ENCODE results near the gene EPB41.

The EPB41 gene

GRCh38 chr1:28893403-28894102 is 20.8 kb upstream of the EPB41 start:
- H3K36me3 ChIP-seq (ENCODE audit: control insufficient read depth, insufficient read depth, low read length): no peaks in the 10 kb centered on the region
- H3K27me3 ChIP-seq (ENCODE audit: control insufficient read depth, insufficient read depth, low read length): no peaks in the 10 kb centered on the region
- no peak overlapping the region for H3K4me3 ChIP-seq (ENCODE audit: low read depth, low read length)
- no peaks in the 10 kb centered on the region for H3K9me3 ChIP-seq (ENCODE audit: control insufficient read depth, insufficient read depth, low read length)
- peaks cover 3% of the 10 kb centered on the region; the same call in 1 of the 2 replicates for H3K4me1 ChIP-seq (ENCODE audit: control insufficient read depth, insufficient read depth, low read length)
- H3K27ac ChIP-seq (ENCODE audit: low read depth, low read length): no peak overlapping the region
- H3K9ac ChIP-seq (ENCODE audit: low read depth, low read length): no peak overlapping the region

DNA sequence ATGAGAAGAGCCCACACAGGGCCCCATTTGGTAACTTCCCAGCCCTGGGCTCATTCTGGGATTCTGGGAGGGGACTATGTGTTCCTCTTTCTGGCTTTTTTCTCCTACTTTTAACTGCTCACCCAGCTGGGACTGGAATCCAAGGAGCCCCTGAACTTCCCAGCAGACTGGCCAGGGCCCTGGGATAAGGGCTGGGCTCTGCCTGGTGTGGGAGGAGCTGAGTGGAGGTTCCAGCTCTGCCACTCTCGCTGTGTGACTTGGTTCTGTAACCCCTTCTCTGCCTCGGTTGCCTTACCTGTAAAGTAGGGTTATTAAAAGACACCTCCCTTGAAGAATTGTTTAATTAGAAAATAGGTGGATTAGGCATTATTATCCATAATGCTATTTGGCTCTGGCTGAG is 19.6 kb upstream of the EPB41 start:
- Histone ChIP-seq H3K4me3 (ENCODE audit: low read depth, low read length) (no peak overlapping the region), H3K27ac (ENCODE audit: low read depth, low read length) (no peak overlapping the region), H3K9me3 (ENCODE audit: control insufficient read depth, insufficient read depth, low read length) (no peaks in the 10 kb centered on the region), H3K27me3 (ENCODE audit: control insufficient read depth, insufficient read depth, low read length) (no peaks in the 10 kb centered on the region), H3K9ac (ENCODE audit: low read depth, low read length) (no peak overlapping the region), H3K36me3 (ENCODE audit: control insufficient read depth, insufficient read depth, low read length) (no peaks in the 10 kb centered on the region), H3K4me1 (ENCODE audit: control insufficient read depth, insufficient read depth, low read length) (peaks cover 3% of the 10 kb centered on the region; the same call in 1 of the 2 replicates)

DNA sequence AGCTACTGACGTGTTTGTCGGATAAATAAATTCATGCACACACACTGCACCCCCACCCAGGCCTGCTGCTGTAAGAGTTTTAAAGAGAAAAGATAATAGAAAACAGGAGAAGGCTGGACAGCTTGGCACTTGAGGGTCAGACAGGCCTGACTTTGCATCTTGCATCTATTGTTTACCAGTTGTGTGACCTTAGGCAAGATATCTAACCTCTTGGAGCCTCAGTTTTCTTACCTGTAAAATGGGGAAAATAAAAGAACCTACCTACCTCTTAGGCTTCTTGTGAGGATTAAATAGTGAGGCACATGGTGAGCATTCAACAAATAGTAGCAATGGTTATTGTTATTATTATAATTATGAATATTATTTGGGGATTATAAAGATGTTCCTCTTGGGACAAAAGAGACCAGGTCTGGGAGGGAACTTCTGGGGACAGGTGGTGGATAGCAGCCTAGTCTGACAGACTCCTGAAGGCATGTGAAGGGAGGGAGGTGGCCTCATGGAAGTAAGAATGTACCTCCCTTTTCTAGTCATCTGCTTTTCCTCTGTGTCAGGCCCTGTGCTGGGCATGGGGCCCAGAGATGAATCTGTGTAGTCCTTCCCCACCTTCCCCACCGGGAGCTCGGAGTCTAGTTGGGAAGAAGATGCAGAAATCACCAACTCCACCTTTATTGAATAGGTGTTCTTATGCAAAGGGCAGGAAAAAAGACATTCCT is 18.3 kb upstream of the EPB41 start:
- Histone ChIP-seq H3K36me3 (ENCODE audit: control insufficient read depth, insufficient read depth, low read length) (no peaks in the 10 kb centered on the region), H3K9me3 (ENCODE audit: control insufficient read depth, insufficient read depth, low read length) (no peaks in the 10 kb centered on the region), H3K4me1 (ENCODE audit: control insufficient read depth, insufficient read depth, low read length) (peaks cover 3% of the 10 kb centered on the region; the same call in 1 of the 2 replicates), H3K9ac (ENCODE audit: low read depth, low read length) (no peak overlapping the region), H3K27me3 (ENCODE audit: control insufficient read depth, insufficient read depth, low read length) (no peaks in the 10 kb centered on the region), H3K4me3 (ENCODE audit: low read depth, low read length) (no peak overlapping the region), H3K27ac (ENCODE audit: low read depth, low read length) (no peak overlapping the region)

DNA sequence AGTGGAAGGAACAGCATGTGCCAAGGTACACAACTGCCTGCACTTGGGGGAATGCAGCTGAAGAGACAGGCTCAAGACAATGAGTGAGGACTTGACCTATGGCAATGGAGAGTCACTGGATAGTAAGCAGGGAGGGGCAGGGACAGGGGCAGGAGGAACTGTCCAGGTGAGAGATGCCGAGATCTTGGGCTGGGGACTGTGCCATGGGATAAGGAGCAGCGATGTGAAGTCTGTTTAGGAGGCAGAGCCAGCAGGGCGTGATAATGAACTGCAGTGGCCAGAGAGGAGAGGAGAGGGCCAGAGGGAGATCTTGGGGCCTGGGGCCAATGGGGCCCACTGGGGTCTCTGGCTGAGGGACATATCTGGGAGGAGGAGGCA is 17.8 kb upstream of the EPB41 start:
- Histone ChIP-seq H3K36me3 (ENCODE audit: control insufficient read depth, insufficient read depth, low read length) (no peaks in the 10 kb centered on the region), H3K4me1 (ENCODE audit: control insufficient read depth, insufficient read depth, low read length) (peaks cover 3% of the 10 kb centered on the region; the same call in 1 of the 2 replicates), H3K27me3 (ENCODE audit: control insufficient read depth, insufficient read depth, low read length) (no peaks in the 10 kb centered on the region), H3K4me3 (ENCODE audit: low read depth, low read length) (no peak overlapping the region), H3K9ac (ENCODE audit: low read depth, low read length) (no peak overlapping the region), H3K9me3 (ENCODE audit: control insufficient read depth, insufficient read depth, low read length) (no peaks in the 10 kb centered on the region), H3K27ac (ENCODE audit: low read depth, low read length) (no peak overlapping the region)

GRCh38 chr1:28897789-28898188 is 16.6 kb upstream of the EPB41 start:
- no peak overlapping the region for H3K4me3 ChIP-seq (ENCODE audit: low read depth, low read length)
- no peak overlapping the region for H3K27ac ChIP-seq (ENCODE audit: low read depth, low read length)
- peaks cover 3% of the 10 kb centered on the region; the same call in 1 of the 2 replicates for H3K4me1 ChIP-seq (ENCODE audit: control insufficient read depth, insufficient read depth, low read length)
- no peaks in the 10 kb centered on the region for H3K27me3 ChIP-seq (ENCODE audit: control insufficient read depth, insufficient read depth, low read length)
- no peaks in the 10 kb centered on the region for H3K36me3 ChIP-seq (ENCODE audit: control insufficient read depth, insufficient read depth, low read length)
- no peak overlapping the region for H3K9ac ChIP-seq (ENCODE audit: low read depth, low read length)
- no peaks in the 10 kb centered on the region for H3K9me3 ChIP-seq (ENCODE audit: control insufficient read depth, insufficient read depth, low read length)

- H3K36me3 ChIP-seq (ENCODE audit: control insufficient read depth, insufficient read depth, low read length): no peaks in the 10 kb centered on the region
- H3K9ac ChIP-seq (ENCODE audit: low read depth, low read length): no peak overlapping the region
- no peak overlapping the region for H3K4me3 ChIP-seq (ENCODE audit: low read depth, low read length)
- H3K9me3 ChIP-seq (ENCODE audit: control insufficient read depth, insufficient read depth, low read length): no peaks in the 10 kb centered on the region
- no peak overlapping the region for H3K27ac ChIP-seq (ENCODE audit: low read depth, low read length)
- no peaks in the 10 kb centered on the region for H3K27me3 ChIP-seq (ENCODE audit: control insufficient read depth, insufficient read depth, low read length)
- peaks cover 2% of the 10 kb centered on the region; the same call in 1 of the 2 replicates for H3K4me1 ChIP-seq (ENCODE audit: control insufficient read depth, insufficient read depth, low read length)
Measured at GRCh38 chr1:28898405-28898881, 15.9 kb upstream of the EPB41 start.

DNA sequence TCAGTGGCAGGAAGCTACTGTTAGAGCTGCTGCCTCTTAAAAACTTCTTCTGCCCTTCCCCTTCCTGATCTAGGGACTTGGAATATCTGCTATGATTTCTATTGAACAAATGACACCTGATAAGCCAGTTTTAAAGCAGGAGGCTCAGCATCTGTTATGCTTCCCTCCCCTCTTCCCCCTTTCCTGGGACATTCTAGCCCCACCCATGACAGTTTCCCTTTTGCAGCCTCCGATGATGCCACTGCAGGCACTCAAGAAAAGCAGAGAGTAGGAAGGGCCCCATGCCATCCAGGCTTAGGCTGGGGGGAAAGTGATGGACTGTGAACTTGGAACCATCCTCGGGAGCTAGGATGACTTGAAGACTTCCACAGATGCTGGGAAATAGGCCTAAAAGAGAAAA is 15.1 kb upstream of the EPB41 start:
- H3K36me3 ChIP-seq (ENCODE audit: control insufficient read depth, insufficient read depth, low read length): no peaks in the 10 kb centered on the region
- H3K9ac ChIP-seq (ENCODE audit: low read depth, low read length): no peak overlapping the region
- H3K27ac ChIP-seq (ENCODE audit: low read depth, low read length): no peak overlapping the region
- H3K9me3 ChIP-seq (ENCODE audit: control insufficient read depth, insufficient read depth, low read length): no peaks in the 10 kb centered on the region
- H3K4me1 ChIP-seq (ENCODE audit: control insufficient read depth, insufficient read depth, low read length): no peaks in the 10 kb centered on the region
- H3K27me3 ChIP-seq (ENCODE audit: control insufficient read depth, insufficient read depth, low read length): no peaks in the 10 kb centered on the region
- H3K4me3 ChIP-seq (ENCODE audit: low read depth, low read length): no peak overlapping the region

DNA sequence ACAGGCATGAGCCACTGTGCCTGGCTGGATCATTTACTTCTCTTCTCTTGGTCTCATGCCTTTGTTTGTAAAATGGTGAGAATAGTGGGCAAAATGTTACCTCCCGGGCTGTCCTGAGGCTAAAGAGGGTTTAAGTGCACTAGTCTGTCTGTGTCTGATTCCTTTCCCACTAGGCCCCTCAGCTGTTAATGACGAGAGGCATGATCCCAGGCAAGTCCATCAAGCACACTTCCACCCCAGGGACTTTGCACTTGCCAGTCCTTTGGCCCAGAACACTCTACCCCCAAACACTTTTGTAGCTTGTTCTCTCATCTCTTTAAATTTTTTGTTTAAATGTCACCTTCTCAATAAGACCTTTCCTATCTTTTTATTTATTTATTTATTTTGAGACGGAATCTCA is 13.8 kb upstream of the EPB41 start:
- H3K9ac ChIP-seq (ENCODE audit: low read depth, low read length): no peak overlapping the region
- H3K27ac ChIP-seq (ENCODE audit: low read depth, low read length): no peak overlapping the region
- H3K36me3 ChIP-seq (ENCODE audit: control insufficient read depth, insufficient read depth, low read length): no peaks in the 10 kb centered on the region
- H3K4me3 ChIP-seq (ENCODE audit: low read depth, low read length): no peak overlapping the region
- H3K9me3 ChIP-seq (ENCODE audit: control insufficient read depth, insufficient read depth, low read length): no peaks in the 10 kb centered on the region
- no peaks in the 10 kb centered on the region for H3K4me1 ChIP-seq (ENCODE audit: control insufficient read depth, insufficient read depth, low read length)
- H3K27me3 ChIP-seq (ENCODE audit: control insufficient read depth, insufficient read depth, low read length): no peaks in the 10 kb centered on the region

GRCh38 chr1:28902738-28903137 is 11.6 kb upstream of the EPB41 start:
- Histone ChIP-seq H3K9ac (ENCODE audit: low read depth, low read length) (no peak overlapping the region), H3K27me3 (ENCODE audit: control insufficient read depth, insufficient read depth, low read length) (no peaks in the 10 kb centered on the region), H3K4me1 (ENCODE audit: control insufficient read depth, insufficient read depth, low read length) (no peaks in the 10 kb centered on the region), H3K9me3 (ENCODE audit: control insufficient read depth, insufficient read depth, low read length) (no peaks in the 10 kb centered on the region), H3K4me3 (ENCODE audit: low read depth, low read length) (no peak overlapping the region), H3K36me3 (ENCODE audit: control insufficient read depth, insufficient read depth, low read length) (no peaks in the 10 kb centered on the region), H3K27ac (ENCODE audit: low read depth, low read length) (no peak overlapping the region)

GRCh38 chr1:28905921-28906666 is 8.3 kb upstream of the EPB41 start:
- Histone ChIP-seq H3K4me3 (ENCODE audit: low read depth, low read length) (no peak overlapping the region), H3K27ac (ENCODE audit: low read depth, low read length) (no peak overlapping the region), H3K27me3 (ENCODE audit: control insufficient read depth, insufficient read depth, low read length) (no peaks in the 10 kb centered on the region), H3K9me3 (ENCODE audit: control insufficient read depth, insufficient read depth, low read length) (no peaks in the 10 kb centered on the region), H3K4me1 (ENCODE audit: control insufficient read depth, insufficient read depth, low read length) (no peaks in the 10 kb centered on the region), H3K9ac (ENCODE audit: low read depth, low read length) (no peak overlapping the region), H3K36me3 (ENCODE audit: control insufficient read depth, insufficient read depth, low read length) (no peaks in the 10 kb centered on the region)

GRCh38 chr1:28909198-28909597 is 5.2 kb upstream of the EPB41 start:
- H3K9me3 ChIP-seq (ENCODE audit: control insufficient read depth, insufficient read depth, low read length): no peaks in the 10 kb centered on the region
- H3K4me1 ChIP-seq (ENCODE audit: control insufficient read depth, insufficient read depth, low read length): peaks cover 6% of the 10 kb centered on the region; the same call in 1 of the 2 replicates
- no peak overlapping the region for H3K9ac ChIP-seq (ENCODE audit: low read depth, low read length)
- no peaks in the 10 kb centered on the region for H3K36me3 ChIP-seq (ENCODE audit: control insufficient read depth, insufficient read depth, low read length)
- no peak overlapping the region for H3K27ac ChIP-seq (ENCODE audit: low read depth, low read length)
- no peaks in the 10 kb centered on the region for H3K27me3 ChIP-seq (ENCODE audit: control insufficient read depth, insufficient read depth, low read length)
- no peak overlapping the region for H3K4me3 ChIP-seq (ENCODE audit: low read depth, low read length)

Measured in HUES48 (cell line).